Measurements from ENCODE around the gene MUS81.

Gene MUS81

GRCh38 chr11:65853246-65853979, 6.8 kb upstream of the MUS81 start:
- Histone ChIP-seq H3K4me2 (ENCODE audit: low read depth, low read length) (no peak overlapping the region), H2AFZ (ENCODE audit: low read length) (no peak overlapping the region), H3K4me3 (ENCODE audit: low read length) (no peak overlapping the region), H3K79me2 (ENCODE audit: low read length) (peaks cover 39% of the 10 kb centered on the region), H3F3A (ENCODE audit: insufficient read depth, low read length) (peaks cover 32% of the 10 kb centered on the region), H3K4me1 (ENCODE audit: low read length) (0 out of 2 replicates have a peak, but pooled peaks cover 8% of the 10 kb centered on the region), H4K20me1 (ENCODE audit: insufficient read depth, low read length) (peaks cover 28% of the 10 kb centered on the region), H3K9me3 (replicated peaks; ENCODE audit: insufficient read depth, low read length) (no peaks in the 10 kb centered on the region), H3K36me3 (replicated peaks; ENCODE audit: insufficient read depth, low read length) (peaks cover 24% of the 10 kb centered on the region), H3K27me3 (replicated peaks; ENCODE audit: insufficient read depth, low read length) (no peaks in the 10 kb centered on the region), H3K9me2 (replicated peaks; ENCODE audit: insufficient read depth, low read length) (no peaks in the 10 kb centered on the region), H3K27ac (ENCODE audit: low read length) (no peak overlapping the region), H3K9ac (ENCODE audit: low read length) (no peak overlapping the region)
- no peak for TF ChIP-seq EZH2 (optimal IDR thresholded peaks at IDR 0.05; ENCODE audit: low read depth, low read length)
- TF ChIP-seq CTCF (IDR thresholded peaks at IDR 0.05; ENCODE audit: low read length) = peak; percentile 5; the same call in 1 of the 2 replicates
- DNase-seq = no peak

GRCh38 chr11:65854161-65854592, 6.1 kb upstream of the MUS81 start:
- Histone ChIP-seq H4K20me1 (ENCODE audit: insufficient read depth, low read length) (peaks cover 28% of the 10 kb centered on the region), H3K4me1 (ENCODE audit: low read length) (0 out of 2 replicates have a peak, but pooled peaks cover 8% of the 10 kb centered on the region), H3K4me3 (ENCODE audit: low read length) (no peak overlapping the region), H3K27ac (ENCODE audit: low read length) (no peak overlapping the region), H3K9me2 (replicated peaks; ENCODE audit: insufficient read depth, low read length) (no peaks in the 10 kb centered on the region), H3F3A (ENCODE audit: insufficient read depth, low read length) (peaks cover 40% of the 10 kb centered on the region), H3K4me2 (ENCODE audit: low read depth, low read length) (no peak overlapping the region), H3K79me2 (ENCODE audit: low read length) (peaks cover 39% of the 10 kb centered on the region), H3K9me3 (replicated peaks; ENCODE audit: insufficient read depth, low read length) (no peaks in the 10 kb centered on the region), H3K27me3 (replicated peaks; ENCODE audit: insufficient read depth, low read length) (no peaks in the 10 kb centered on the region), H3K36me3 (replicated peaks; ENCODE audit: insufficient read depth, low read length) (peaks cover 24% of the 10 kb centered on the region), H2AFZ (ENCODE audit: low read length) (no peak overlapping the region), H3K9ac (ENCODE audit: low read length) (no peak overlapping the region)
- TF ChIP-seq EZH2 (optimal IDR thresholded peaks at IDR 0.05; ENCODE audit: low read depth, low read length) (no peak), CTCF (IDR thresholded peaks at IDR 0.05; ENCODE audit: low read length) (no peak), EZH2phosphoT487 (IDR thresholded peaks at IDR 0.05; ENCODE audit: low read length) (no peak)
- DNase-seq = no peak

- H3K4me2 ChIP-seq (ENCODE audit: low read depth, low read length) = no peak overlapping the region
These were observed 5.1 kb upstream of the MUS81 start for GRCh38 chr11:65854852-65855837.

More at GRCh38 chr11:65854852-65855837, 5.1 kb upstream of the MUS81 start:
- Histone ChIP-seq H3K4me1 (ENCODE audit: low read length) (0 out of 2 replicates have a peak, but pooled peaks cover 8% of the 10 kb centered on the region), H3K27ac (ENCODE audit: low read length) (no peak overlapping the region), H2AFZ (ENCODE audit: low read length) (no peak overlapping the region), H3K4me3 (ENCODE audit: low read length) (no peak overlapping the region), H3K79me2 (ENCODE audit: low read length) (peaks cover 39% of the 10 kb centered on the region), H3K27me3 (replicated peaks; ENCODE audit: insufficient read depth, low read length) (no peaks in the 10 kb centered on the region), H4K20me1 (ENCODE audit: insufficient read depth, low read length) (peaks cover 28% of the 10 kb centered on the region), H3K9me3 (replicated peaks; ENCODE audit: insufficient read depth, low read length) (no peaks in the 10 kb centered on the region), H3K36me3 (replicated peaks; ENCODE audit: insufficient read depth, low read length) (peaks cover 24% of the 10 kb centered on the region), H3K9me2 (replicated peaks; ENCODE audit: insufficient read depth, low read length) (no peaks in the 10 kb centered on the region), H3F3A (ENCODE audit: insufficient read depth, low read length) (peaks cover 50% of the 10 kb centered on the region), H3K9ac (ENCODE audit: low read length) (no peak overlapping the region)
- no peak for TF ChIP-seq EZH2phosphoT487 (IDR thresholded peaks at IDR 0.05; ENCODE audit: low read length)
- DNase-seq = no peak
